ENCODE results near the gene C1QTNF2. TPM values are rescaled to one million over a fixed set of nuclear protein-coding genes. Genes with fewer than 3 reads are reported as not detected.
"Not testable (repeated sequence)": the region's sequence is repeated elsewhere in the genome, so short reads cannot be mapped to it uniquely, and the experiment has no call there.

C1QTNF2 gene
- total RNA-seq, 1 experiment from 2014 or later = 0.16 TPM

GRCh38 chr5:160347448-160347847 lies 23.0 kb downstream of the C1QTNF2 start:
- Histone ChIP-seq H3K4me1 (peaks cover 5% of the 10 kb centered on the region; the same call in 1 of the 2 replicates), H3K36me3 (ENCODE audit: control insufficient read depth, insufficient read depth, low read length) (no peaks in the 10 kb centered on the region), H3K27me3 (replicated peaks; ENCODE audit: control insufficient read depth, insufficient read depth, low read length) (no peaks in the 10 kb centered on the region), H3K9me3 (no peaks in the 10 kb centered on the region), H3K4me3 (ENCODE audit: low read depth, low read length) (no peak overlapping the region)
- no peak overlapping the region for H3K4me3 Mint-ChIP-seq (ENCODE audit: unreplicated experiment)
- POLR2A ChIA-PET = no interaction called here
- CTCF ChIA-PET = interaction anchor here (1.0 kb wide), 1 partner anchor 108 kb away, joined by 3 read pairs; no protein-coding TSS in a partner anchor
- BruUV-seq (replicated peaks) = no TSS peak
- no peak overlapping the region for H3K27ac Mint-ChIP-seq (ENCODE audit: unreplicated experiment)
- no peak for TF ChIP-seq CTCF (IDR thresholded peaks at IDR 0.05; ENCODE audit: insufficient read depth in 1 of 2, low read depth in 1 of 2, low read length in 1 of 2, severe bottlenecking in 1 of 2, unreplicated experiment in 1 of 2)
- no peaks in the 10 kb centered on the region for H3K36me3 Mint-ChIP-seq (ENCODE audit: insufficient read depth, unreplicated experiment)
- no peaks in the 10 kb centered on the region for H3K9me3 Mint-ChIP-seq (ENCODE audit: unreplicated experiment)
- DNase-seq = no peak
- H3K4me1 Mint-ChIP-seq (ENCODE audit: low read depth, unreplicated experiment) = no peaks in the 10 kb centered on the region
- H3K27me3 Mint-ChIP-seq (ENCODE audit: insufficient read depth, unreplicated experiment) = no peaks in the 10 kb centered on the region
- intact Hi-C loops (cut with micrococcal nuclease; ENCODE audit: unreplicated experiment) = no loop called here

GRCh38 chr5:160342413-160342941 lies 27.9 kb downstream of the C1QTNF2 start:
- no peaks in the 10 kb centered on the region for H3K4me1 Mint-ChIP-seq (ENCODE audit: low read depth, unreplicated experiment)
- H3K4me3 ChIP-seq (ENCODE audit: low read depth, low read length) = no peak overlapping the region
- H3K27me3 Mint-ChIP-seq (ENCODE audit: insufficient read depth, unreplicated experiment) = no peaks in the 10 kb centered on the region
- CTCF ChIA-PET = interaction anchor here (0.5 to 0.6 kb wide), 2 partner anchors 118 to 163 kb away, joined by 3 to 4 read pairs; no protein-coding TSS in a partner anchor
- no peaks in the 10 kb centered on the region for H3K36me3 ChIP-seq (ENCODE audit: control insufficient read depth, insufficient read depth, low read length)
- no peak for DNase-seq
- H3K4me3 Mint-ChIP-seq (ENCODE audit: unreplicated experiment) = no peak overlapping the region
- intact Hi-C loops (cut with micrococcal nuclease; ENCODE audit: unreplicated experiment) = no loop called here
- no peaks in the 10 kb centered on the region for H3K9me3 ChIP-seq
- TF ChIP-seq CTCF (IDR thresholded peaks at IDR 0.05; ENCODE audit: insufficient read depth in 1 of 2, low read depth in 1 of 2, low read length in 1 of 2, severe bottlenecking in 1 of 2, unreplicated experiment in 1 of 2) = no peak
- H3K27ac Mint-ChIP-seq (ENCODE audit: unreplicated experiment) = no peak overlapping the region
- H3K36me3 Mint-ChIP-seq (ENCODE audit: insufficient read depth, unreplicated experiment) = no peaks in the 10 kb centered on the region
- H3K9me3 Mint-ChIP-seq (ENCODE audit: unreplicated experiment) = no peaks in the 10 kb centered on the region
- H3K4me1 ChIP-seq = peaks cover 5% of the 10 kb centered on the region; the same call in 1 of the 2 replicates
- H3K27me3 ChIP-seq (replicated peaks; ENCODE audit: control insufficient read depth, insufficient read depth, low read length) = no peaks in the 10 kb centered on the region
- BruUV-seq (replicated peaks) = no TSS peak
- POLR2A ChIA-PET = no interaction called here

GRCh38 chr5:160341309-160341870 lies 29.0 kb downstream of the C1QTNF2 start:
- intact Hi-C loops (cut with micrococcal nuclease; ENCODE audit: unreplicated experiment) = no loop called here
- no peak overlapping the region for H3K27ac Mint-ChIP-seq (ENCODE audit: unreplicated experiment)
- no peak for TF ChIP-seq CTCF (IDR thresholded peaks at IDR 0.05; ENCODE audit: insufficient read depth in 1 of 2, low read depth in 1 of 2, low read length in 1 of 2, severe bottlenecking in 1 of 2, unreplicated experiment in 1 of 2)

GRCh38 chr5:160340513-160340912 lies 29.9 kb downstream of the C1QTNF2 start:
- H3K4me3 Mint-ChIP-seq (ENCODE audit: unreplicated experiment); intact Hi-C loops (cut with micrococcal nuclease; ENCODE audit: unreplicated experiment); H3K36me3 Mint-ChIP-seq (ENCODE audit: insufficient read depth, unreplicated experiment); H3K4me1 Mint-ChIP-seq (ENCODE audit: low read depth, unreplicated experiment); H3K4me1 ChIP-seq; H3K27me3 ChIP-seq (replicated peaks; ENCODE audit: control insufficient read depth, insufficient read depth, low read length); H3K36me3 ChIP-seq (ENCODE audit: control insufficient read depth, insufficient read depth, low read length); H3K27me3 Mint-ChIP-seq (ENCODE audit: insufficient read depth, unreplicated experiment); CTCF ChIA-PET; POLR2A ChIA-PET; BruUV-seq (replicated peaks); H3K4me3 ChIP-seq (ENCODE audit: low read depth, low read length); H3K27ac Mint-ChIP-seq (ENCODE audit: unreplicated experiment); H3K9me3 ChIP-seq; H3K9me3 Mint-ChIP-seq (ENCODE audit: unreplicated experiment); DNase-seq: not testable (repeated sequence)

More at GRCh38 chr5:160341309-160341870, 29.0 kb downstream of the C1QTNF2 start:
- no peak overlapping the region for H3K4me3 Mint-ChIP-seq (ENCODE audit: unreplicated experiment)
- BruUV-seq (replicated peaks) = no TSS peak
- peaks cover 5% of the 10 kb centered on the region; the same call in 1 of the 2 replicates for H3K4me1 ChIP-seq
- ChIA-PET POLR2A (no interaction called here), CTCF (no interaction called here)
- no peaks in the 10 kb centered on the region for H3K4me1 Mint-ChIP-seq (ENCODE audit: low read depth, unreplicated experiment)
- H3K9me3 Mint-ChIP-seq (ENCODE audit: unreplicated experiment) = no peaks in the 10 kb centered on the region
- DNase-seq = no peak
- H3K36me3 Mint-ChIP-seq (ENCODE audit: insufficient read depth, unreplicated experiment) = no peaks in the 10 kb centered on the region
- no peaks in the 10 kb centered on the region for H3K27me3 Mint-ChIP-seq (ENCODE audit: insufficient read depth, unreplicated experiment)
- no peak overlapping the region for H3K4me3 ChIP-seq (ENCODE audit: low read depth, low read length)
- no peaks in the 10 kb centered on the region for H3K9me3 ChIP-seq
- H3K36me3 ChIP-seq (ENCODE audit: control insufficient read depth, insufficient read depth, low read length) = no peaks in the 10 kb centered on the region
- no peaks in the 10 kb centered on the region for H3K27me3 ChIP-seq (replicated peaks; ENCODE audit: control insufficient read depth, insufficient read depth, low read length)
